ENCODE measurements around the gene COG7.
A peak's percentile ranks its signal among the peaks of the same experiment; 100 is the strongest.
"Not testable (repeated sequence)": the region's sequence is repeated elsewhere in the genome, so short reads cannot be mapped to it uniquely, and the experiment has no call there.

Gene COG7

DNA sequence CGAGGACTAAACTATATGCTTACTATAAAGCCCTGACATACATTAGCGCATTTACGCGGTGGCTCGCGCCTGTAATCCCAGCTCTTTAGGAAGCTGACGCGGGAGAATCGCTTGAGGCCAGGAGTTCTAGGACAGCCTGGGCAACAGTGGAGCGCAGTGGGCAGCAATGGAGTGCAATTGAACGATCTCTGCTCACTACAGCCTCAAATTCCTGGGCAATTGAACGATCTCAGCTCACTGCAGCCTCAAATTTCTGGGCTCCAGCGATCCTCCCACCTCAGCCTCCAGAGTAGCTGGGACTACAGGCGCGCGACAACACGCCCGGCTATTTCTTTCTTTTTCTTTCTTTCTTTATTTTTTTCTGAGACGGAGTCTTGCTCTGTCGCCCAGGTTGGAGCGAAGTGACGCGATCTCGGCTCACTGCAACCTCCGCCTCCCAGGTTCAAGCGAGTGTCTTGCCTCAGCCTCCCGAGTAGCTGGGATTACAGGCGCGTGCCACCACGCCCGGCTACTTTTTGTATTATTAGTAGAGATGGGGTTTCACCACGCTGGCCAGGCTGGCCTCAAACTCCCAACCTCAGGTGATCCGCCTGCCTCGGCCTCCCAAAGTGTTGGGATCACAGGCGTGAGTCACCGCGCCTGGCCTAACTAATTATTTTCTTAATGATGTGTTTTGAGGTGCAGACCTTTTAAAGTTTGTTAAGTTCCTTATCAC is 506 bp upstream of the COG7 start:
- H3K27ac Mint-ChIP-seq, result peak overlapping the region; percentile 84
- H3K36me3 Mint-ChIP-seq (ENCODE audit: low read depth), result no peaks in the 10 kb centered on the region
- H3K4me1 Mint-ChIP-seq (ENCODE audit: low read depth), result peaks cover 17% of the 10 kb centered on the region
- DNase-seq (ENCODE audit: low spot score), result no peak
- no peaks in the 10 kb centered on the region for H3K9me3 Mint-ChIP-seq
- no peaks in the 10 kb centered on the region for H3K27me3 Mint-ChIP-seq (ENCODE audit: low read depth)
- peak overlapping the region; percentile 96 for H3K4me3 Mint-ChIP-seq

- Mint-ChIP-seq H3K27ac (peak overlapping the region; percentile 84), H3K4me3 (peak overlapping the region; percentile 96), H3K27me3 (ENCODE audit: low read depth) (no peaks in the 10 kb centered on the region), H3K9me3 (no peaks in the 10 kb centered on the region), H3K36me3 (ENCODE audit: low read depth) (no peaks in the 10 kb centered on the region), H3K4me1 (ENCODE audit: low read depth) (peaks cover 17% of the 10 kb centered on the region)
- no peak for DNase-seq (ENCODE audit: low spot score)
These were observed 793 bp downstream of the COG7 start for GRCh38 chr16:23452221-23452571.

DNA sequence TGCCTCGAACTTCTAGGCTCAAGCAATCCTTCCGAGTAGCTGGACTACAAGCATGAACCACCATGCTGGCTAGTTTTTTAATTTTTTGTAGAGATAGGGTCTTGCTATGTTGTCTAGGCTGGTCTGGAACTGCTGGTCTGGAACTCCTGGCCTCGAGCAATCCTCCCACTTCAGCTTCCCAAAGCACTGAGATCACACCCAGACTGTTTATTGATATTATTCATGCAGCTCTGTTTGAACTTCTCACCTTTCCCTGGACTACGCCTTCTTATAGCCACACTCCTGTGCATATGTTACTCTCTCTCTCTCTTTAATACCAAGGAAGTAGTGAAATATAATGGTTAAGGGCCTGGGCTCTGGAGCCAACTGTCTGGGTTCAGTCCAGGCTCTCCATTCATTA is 4.6 kb downstream of the COG7 start:
- H3K27ac Mint-ChIP-seq, result no peak overlapping the region
- no peaks in the 10 kb centered on the region for H3K9me3 Mint-ChIP-seq
- H3K36me3 Mint-ChIP-seq (ENCODE audit: low read depth), result peaks cover 7% of the 10 kb centered on the region
- DNase-seq (ENCODE audit: low spot score), result no peak
- H3K27me3 Mint-ChIP-seq (ENCODE audit: low read depth), result no peaks in the 10 kb centered on the region
- H3K4me3 Mint-ChIP-seq, result no peak overlapping the region
- H3K4me1 Mint-ChIP-seq (ENCODE audit: low read depth), result peaks cover 18% of the 10 kb centered on the region

- not testable (repeated sequence) for H3K4me1 Mint-ChIP-seq (ENCODE audit: low read depth)
These were observed 15.4 kb downstream of the COG7 start for GRCh38 chr16:23437542-23437941.

DNA sequence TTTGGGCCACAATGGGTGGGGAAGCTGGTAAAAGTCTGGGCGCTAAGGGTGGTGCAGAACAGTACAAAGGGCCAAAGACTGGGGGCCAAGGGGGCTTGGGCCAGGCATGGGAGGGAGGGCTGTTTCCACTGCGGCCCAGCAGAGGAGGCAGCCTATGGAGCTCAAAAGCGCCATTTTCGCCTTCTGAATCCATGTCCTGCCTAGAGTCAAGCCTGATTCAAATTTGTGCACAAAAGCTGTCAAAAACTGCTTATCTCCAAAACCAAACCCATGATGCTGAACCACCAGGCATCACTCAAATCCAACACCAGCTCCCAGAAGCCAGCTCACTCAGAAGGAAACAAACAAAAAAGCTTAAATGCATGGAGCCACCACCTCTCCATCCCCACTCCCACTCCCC is 16.0 kb downstream of the COG7 start:
- H3K27ac Mint-ChIP-seq, result no peak overlapping the region
- peaks cover 29% of the 10 kb centered on the region for H3K36me3 Mint-ChIP-seq (ENCODE audit: low read depth)
- H3K4me3 Mint-ChIP-seq, result no peak overlapping the region
- peaks cover 4% of the 10 kb centered on the region for H3K4me1 Mint-ChIP-seq (ENCODE audit: low read depth)
- no peaks in the 10 kb centered on the region for H3K27me3 Mint-ChIP-seq (ENCODE audit: low read depth)
- H3K9me3 Mint-ChIP-seq, result no peaks in the 10 kb centered on the region
- no peak for DNase-seq (ENCODE audit: low spot score)

More at GRCh38 chr16:23437542-23437941, 15.4 kb downstream of the COG7 start:
- H3K36me3 Mint-ChIP-seq (ENCODE audit: low read depth), result peaks cover 26% of the 10 kb centered on the region
- H3K4me3 Mint-ChIP-seq; DNase-seq (ENCODE audit: low spot score); H3K27me3 Mint-ChIP-seq (ENCODE audit: low read depth); H3K9me3 Mint-ChIP-seq; H3K27ac Mint-ChIP-seq: not testable (repeated sequence)

GRCh38 chr16:23435500-23435899 is 17.5 kb downstream of the COG7 start:
- no peak overlapping the region for H3K27ac Mint-ChIP-seq
- H3K27me3 Mint-ChIP-seq (ENCODE audit: low read depth), result no peaks in the 10 kb centered on the region
- H3K4me1 Mint-ChIP-seq (ENCODE audit: low read depth), result peaks cover 4% of the 10 kb centered on the region
- no peaks in the 10 kb centered on the region for H3K9me3 Mint-ChIP-seq
- peaks cover 24% of the 10 kb centered on the region for H3K36me3 Mint-ChIP-seq (ENCODE audit: low read depth)
- peak; percentile 37 for DNase-seq (ENCODE audit: low spot score)
- H3K4me3 Mint-ChIP-seq, result no peak overlapping the region

GRCh38 chr16:23434380-23434779 is 18.6 kb downstream of the COG7 start:
- H3K9me3 Mint-ChIP-seq, result no peaks in the 10 kb centered on the region
- peaks cover 25% of the 10 kb centered on the region for H3K36me3 Mint-ChIP-seq (ENCODE audit: low read depth)
- H3K27me3 Mint-ChIP-seq (ENCODE audit: low read depth), result no peaks in the 10 kb centered on the region
- no peak overlapping the region for H3K27ac Mint-ChIP-seq
- peaks cover 4% of the 10 kb centered on the region for H3K4me1 Mint-ChIP-seq (ENCODE audit: low read depth)
- no peak overlapping the region for H3K4me3 Mint-ChIP-seq
- peak; percentile 6 for DNase-seq (ENCODE audit: low spot score)

- Mint-ChIP-seq H3K9me3 (no peaks in the 10 kb centered on the region), H3K36me3 (ENCODE audit: low read depth) (peaks cover 21% of the 10 kb centered on the region)
These were observed 19.6 kb downstream of the COG7 start for GRCh38 chr16:23433261-23433920.

DNA sequence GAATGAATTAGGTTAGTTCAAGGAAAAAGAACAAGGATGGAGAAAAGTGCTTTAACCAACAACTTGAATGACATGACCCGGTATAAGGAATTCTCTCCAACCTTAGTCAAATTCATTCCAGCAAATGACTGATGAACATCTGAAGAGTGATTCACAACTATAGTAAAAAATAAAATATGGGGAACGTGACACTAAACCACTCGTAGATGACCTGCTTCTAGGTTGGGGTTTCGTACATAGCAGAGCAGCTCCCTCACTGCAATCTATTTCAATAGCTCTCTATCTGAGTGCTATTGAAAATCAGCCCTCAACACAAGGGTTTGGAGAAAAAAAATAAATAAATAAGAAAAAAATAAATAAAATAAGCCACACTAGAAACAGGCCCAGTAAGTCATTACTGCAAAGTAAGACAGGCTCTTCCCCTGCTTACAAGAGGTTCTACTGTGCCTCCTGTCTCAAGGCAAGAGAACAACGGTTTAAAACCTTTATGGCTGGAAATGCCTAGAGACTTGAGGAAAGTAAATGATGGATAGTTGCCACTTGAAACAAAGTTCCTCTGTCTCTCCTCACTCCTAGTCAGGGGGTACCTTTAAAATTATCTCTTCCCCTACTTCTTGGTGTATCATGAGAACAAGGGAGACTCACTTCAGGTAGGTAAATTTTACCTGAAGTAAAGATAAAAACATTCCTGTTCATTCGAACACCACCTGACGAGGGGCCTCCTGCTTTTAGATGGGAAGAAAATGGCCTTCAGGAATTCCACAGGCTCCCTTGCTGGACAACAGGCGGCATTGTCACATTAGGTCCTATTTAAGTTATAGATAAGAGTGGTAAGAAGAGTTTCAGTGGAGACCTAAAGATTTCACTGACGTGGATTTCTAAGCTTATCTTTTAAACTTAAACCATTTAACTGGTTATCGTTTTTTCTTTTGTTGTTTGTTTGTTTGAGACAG is 20.5 kb downstream of the COG7 start:
- H3K4me3 Mint-ChIP-seq, result no peak overlapping the region
- no peaks in the 10 kb centered on the region for H3K27me3 Mint-ChIP-seq (ENCODE audit: low read depth)
- peaks cover 24% of the 10 kb centered on the region for H3K36me3 Mint-ChIP-seq (ENCODE audit: low read depth)
- H3K4me1 Mint-ChIP-seq (ENCODE audit: low read depth), result peaks cover 4% of the 10 kb centered on the region
- H3K27ac Mint-ChIP-seq, result no peak overlapping the region
- H3K9me3 Mint-ChIP-seq, result no peaks in the 10 kb centered on the region
- no peak for DNase-seq (ENCODE audit: low spot score)

More at GRCh38 chr16:23433261-23433920, 19.6 kb downstream of the COG7 start:
- DNase-seq (ENCODE audit: low spot score), result no peak
- H3K4me3 Mint-ChIP-seq, result no peak overlapping the region
- no peak overlapping the region for H3K27ac Mint-ChIP-seq
- no peaks in the 10 kb centered on the region for H3K27me3 Mint-ChIP-seq (ENCODE audit: low read depth)
- peaks cover 4% of the 10 kb centered on the region for H3K4me1 Mint-ChIP-seq (ENCODE audit: low read depth)

DNA sequence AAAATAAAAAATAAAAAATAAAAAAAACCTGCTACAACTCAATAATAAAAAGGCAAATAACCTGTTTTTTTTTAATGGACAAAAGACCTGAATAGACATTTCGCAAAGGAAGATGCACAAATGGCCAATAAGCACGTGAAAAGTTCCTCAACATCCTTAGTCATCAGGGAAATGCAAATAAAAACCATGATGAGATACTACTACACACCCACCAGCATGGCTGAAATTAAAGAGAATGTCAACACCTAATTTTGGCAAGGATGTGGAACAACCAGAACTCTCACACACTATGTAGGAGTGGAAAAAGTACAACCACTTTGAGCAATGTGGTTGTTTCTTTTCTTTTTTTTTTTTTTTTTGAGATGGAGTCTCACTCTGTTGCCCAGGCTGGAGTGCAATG is 24.6 kb downstream of the COG7 start:
- Mint-ChIP-seq H3K4me3 (no peak overlapping the region), H3K4me1 (ENCODE audit: low read depth) (no peaks in the 10 kb centered on the region), H3K27me3 (ENCODE audit: low read depth) (no peaks in the 10 kb centered on the region), H3K27ac (no peak overlapping the region), H3K9me3 (no peaks in the 10 kb centered on the region), H3K36me3 (ENCODE audit: low read depth) (peaks cover 20% of the 10 kb centered on the region)
- no peak for DNase-seq (ENCODE audit: low spot score)

DNA sequence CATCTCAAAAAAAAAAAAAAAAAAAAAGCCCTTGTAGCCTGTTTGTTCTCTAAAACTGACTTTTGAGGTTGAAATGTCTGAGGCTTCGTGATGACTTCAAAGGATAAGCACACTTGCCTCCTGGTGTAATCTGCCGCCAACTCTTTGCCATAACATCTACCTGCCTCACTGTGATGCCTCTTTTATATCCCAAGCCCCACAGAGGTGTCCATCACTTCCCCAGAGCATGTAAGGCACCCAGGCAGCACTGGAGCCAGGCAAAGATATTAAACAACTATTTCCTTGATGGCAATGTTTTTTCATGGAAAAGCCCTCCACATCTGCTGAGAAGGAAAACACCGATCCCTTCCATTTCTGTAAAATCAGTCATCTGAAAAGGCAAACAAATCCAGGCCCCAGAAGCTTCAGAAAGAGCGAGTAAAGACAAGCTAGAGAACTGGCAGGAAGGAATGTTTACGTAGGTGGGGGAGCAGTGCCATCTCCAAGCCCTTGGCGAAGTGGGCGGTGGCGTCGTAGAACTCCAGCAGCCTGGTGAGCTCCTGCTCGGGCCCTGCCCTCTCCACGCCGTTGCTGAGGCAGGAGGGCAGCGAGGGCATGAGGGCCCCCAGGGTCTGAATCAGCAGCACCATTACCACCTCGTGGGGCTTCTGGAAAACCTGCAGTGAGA is 28.6 kb downstream of the COG7 start:
- no peak for DNase-seq (ENCODE audit: low spot score)
- Mint-ChIP-seq H3K4me3 (no peak overlapping the region), H3K9me3 (no peaks in the 10 kb centered on the region), H3K36me3 (ENCODE audit: low read depth) (peaks cover 15% of the 10 kb centered on the region), H3K27me3 (ENCODE audit: low read depth) (no peaks in the 10 kb centered on the region), H3K27ac (no peak overlapping the region), H3K4me1 (ENCODE audit: low read depth) (no peaks in the 10 kb centered on the region)

- Mint-ChIP-seq H3K9me3 (no peaks in the 10 kb centered on the region), H3K27me3 (ENCODE audit: low read depth) (no peaks in the 10 kb centered on the region), H3K4me3 (no peak overlapping the region), H3K27ac (no peak overlapping the region), H3K4me1 (ENCODE audit: low read depth) (no peaks in the 10 kb centered on the region), H3K36me3 (ENCODE audit: low read depth) (peaks cover 15% of the 10 kb centered on the region)
- no peak for DNase-seq (ENCODE audit: low spot score)
These were observed 29.4 kb downstream of the COG7 start for GRCh38 chr16:23423496-23424049.

- DNase-seq (ENCODE audit: low spot score), result no peak
- Mint-ChIP-seq H3K4me3 (no peak overlapping the region), H3K9me3 (no peaks in the 10 kb centered on the region), H3K27ac (no peak overlapping the region), H3K27me3 (ENCODE audit: low read depth) (no peaks in the 10 kb centered on the region), H3K4me1 (ENCODE audit: low read depth) (no peaks in the 10 kb centered on the region), H3K36me3 (ENCODE audit: low read depth) (peaks cover 9% of the 10 kb centered on the region)
These were observed 33.0 kb downstream of the COG7 start for GRCh38 chr16:23420011-23420410.
